Left renal pelvis (tissue), 4 donors: ENCODE data around the gene BRD7. TPM values are rescaled to one million over a fixed set of nuclear protein-coding genes. Genes with fewer than 3 reads are reported as not detected.
A peak's percentile ranks its signal among the peaks of the same experiment; 100 is the strongest.

Experiments
- DNase-seq, 4 donors: peaks; one replicate each; pipeline ENCODE4 v3.0.0-alpha.2; 2013; ENCODE audit warnings: low read depth in 4 of 4, low spot score in 3 of 4
- polyA plus RNA-seq, 4 donors: library from polyadenylated mRNA; unstranded; fragments of 120-200 nt; gene quantifications; one replicate each; pipeline ENCODE4 v1.2.1, GENCODE V29; 2013; ENCODE audit not compliant: insufficient read length in 4 of 4

The BRD7 gene
- polyA plus RNA-seq, 4 donors = 82.4 to 138 (median 117) TPM

DNA sequence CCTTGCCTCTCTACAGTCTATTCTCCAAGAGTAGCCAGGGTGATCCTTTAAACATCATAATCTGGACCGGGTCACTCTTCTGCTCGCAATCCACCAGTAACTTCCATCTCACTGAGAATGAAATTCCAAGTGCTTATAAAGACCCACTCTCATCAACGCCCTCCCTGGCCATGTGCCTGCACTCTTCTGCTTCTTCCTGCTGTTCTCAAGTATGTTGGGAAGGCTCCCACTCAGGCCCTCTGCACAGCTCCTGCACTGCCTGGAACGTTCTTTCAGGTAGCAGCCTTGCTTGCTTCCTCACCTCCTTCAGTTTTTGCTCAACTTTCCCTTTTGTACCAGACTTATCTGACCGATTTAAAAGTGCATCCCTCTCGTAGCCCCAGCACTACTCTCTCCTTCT is 44.4 kb downstream of the BRD7 start:
- DNase-seq = no peak

DNA sequence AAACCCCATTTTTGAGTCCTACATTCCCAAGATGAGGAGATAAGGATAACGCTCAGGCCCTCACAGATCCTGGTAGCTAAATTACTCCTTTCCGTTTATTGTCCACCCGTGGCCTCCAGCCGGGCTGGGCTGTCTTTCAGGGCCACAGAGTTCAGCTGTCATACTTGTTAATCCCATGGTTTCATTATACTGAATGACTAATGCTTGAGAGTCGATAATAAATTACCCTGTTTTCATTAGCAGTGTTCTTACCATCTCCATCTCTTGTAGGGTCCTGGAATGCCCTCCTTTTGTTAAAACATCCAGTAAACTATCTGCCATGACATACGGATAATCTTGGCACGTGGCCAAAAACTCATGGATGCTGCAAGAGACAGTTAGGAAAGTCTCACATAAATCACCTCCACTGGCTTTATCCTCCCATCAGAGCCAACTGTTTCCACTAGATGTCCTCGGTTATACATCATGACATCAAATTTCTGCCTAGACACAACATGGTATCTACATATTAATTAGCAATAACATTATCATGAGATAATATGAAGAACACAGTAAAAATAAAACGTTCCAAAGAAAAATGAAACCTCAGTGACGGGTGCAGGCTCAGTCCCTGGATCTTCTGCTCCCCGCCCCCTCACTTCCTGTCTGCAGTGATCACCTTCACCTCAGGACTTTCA is 45.3 kb downstream of the BRD7 start:
- no peak for DNase-seq

DNA sequence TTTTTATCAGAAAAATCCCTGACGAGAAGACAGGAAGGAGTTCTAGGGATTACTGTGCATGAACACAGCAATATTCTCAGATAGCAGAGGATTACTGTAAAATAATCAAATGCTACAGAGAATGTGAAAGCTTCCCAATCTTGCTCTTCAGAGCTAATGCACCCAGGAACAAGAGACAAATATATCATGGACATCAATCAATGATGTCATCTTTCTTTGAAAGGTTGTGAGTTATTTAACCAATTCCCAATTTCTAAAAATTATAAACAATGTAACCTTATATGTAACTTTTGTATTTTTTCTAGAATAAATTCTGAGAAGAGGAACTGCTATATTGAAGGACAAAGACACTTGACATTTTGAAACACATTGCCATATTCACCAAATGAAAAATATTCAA is 46.5 kb downstream of the BRD7 start:
- no peak for DNase-seq

- no peak for DNase-seq
Observed at GRCh38 chr16:50320310-50320709, 48.5 kb downstream of the BRD7 start.

GRCh38 chr16:50318796-50319578 is 49.8 kb downstream of the BRD7 start:
- no peak for DNase-seq

DNA sequence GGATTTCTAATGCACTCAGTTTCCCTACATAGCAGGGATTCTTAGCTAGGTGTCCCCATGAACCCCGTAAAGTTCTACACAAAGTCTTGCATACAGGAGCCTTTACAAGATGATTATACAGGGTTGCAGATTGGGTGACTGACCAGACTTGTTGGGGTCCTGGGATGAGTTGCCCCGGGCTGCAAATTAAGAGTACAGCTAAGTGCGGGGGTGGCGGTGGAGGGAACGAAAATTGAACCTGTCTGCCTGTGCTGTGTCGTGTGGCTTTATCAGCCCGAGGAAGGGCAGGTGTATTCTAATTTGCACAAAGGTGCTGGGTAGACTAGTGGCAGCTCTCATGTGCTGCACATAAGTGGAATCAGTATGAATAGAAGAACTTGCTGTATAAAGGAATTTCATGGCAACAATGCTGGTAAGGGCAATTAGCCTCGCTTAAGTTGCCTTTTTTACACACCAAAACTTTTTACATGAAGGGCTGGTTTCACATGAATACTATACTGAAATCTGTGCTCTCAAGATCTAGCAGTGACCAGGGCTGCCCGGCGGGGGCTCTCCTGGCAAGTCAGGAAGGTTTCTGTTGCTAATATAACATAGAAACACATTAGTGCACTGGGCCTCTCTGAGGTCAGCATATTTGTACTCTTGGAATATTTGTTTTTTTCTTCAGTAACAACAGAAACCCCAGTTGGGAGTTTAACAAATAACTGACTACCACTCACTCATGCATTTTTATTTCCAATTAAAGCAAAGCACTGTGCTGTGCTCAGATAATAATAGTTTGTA is 51.7 kb downstream of the BRD7 start:
- no peak for DNase-seq

- no peak for DNase-seq
Observed at GRCh38 chr16:50316102-50316847, 52.5 kb downstream of the BRD7 start.

DNA sequence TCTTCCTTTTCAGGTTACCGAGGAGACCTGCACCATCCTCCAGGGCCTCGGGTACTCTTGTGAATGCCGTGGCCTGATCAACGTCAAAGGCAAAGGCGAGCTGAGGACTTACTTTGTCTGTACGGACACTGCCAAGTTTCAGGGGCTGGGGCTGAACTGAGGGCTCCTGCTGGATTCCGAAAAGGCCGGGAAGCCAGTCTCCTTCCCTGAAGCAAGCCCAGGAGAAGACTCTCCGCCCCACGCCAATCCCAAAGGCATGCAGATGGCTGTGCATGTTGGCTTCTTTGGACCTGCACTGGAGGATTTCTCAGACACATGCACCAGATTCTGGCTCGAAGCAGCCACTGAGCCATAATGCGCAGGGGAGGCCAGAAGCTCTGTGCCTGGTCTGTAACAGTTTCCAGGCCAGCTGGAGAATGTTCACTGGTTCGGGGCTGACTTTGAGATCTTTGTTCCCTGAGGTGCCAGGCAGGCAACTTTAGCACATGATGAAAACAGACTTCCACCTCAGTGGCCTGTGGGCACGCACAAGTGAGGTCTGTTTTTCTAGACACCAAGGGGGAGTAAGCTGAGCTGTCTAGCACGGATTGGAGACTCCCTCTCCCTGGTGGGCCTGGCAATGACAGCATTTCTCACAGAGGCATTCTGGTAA is 53.3 kb downstream of the BRD7 start:
- DNase-seq = peak in 1 of 4 donors; percentile 19

- DNase-seq = no peak
Observed at GRCh38 chr16:50314665-50315064, 54.1 kb downstream of the BRD7 start.

- no peak for DNase-seq
Observed at GRCh38 chr16:50313596-50314478, 55.0 kb downstream of the BRD7 start.

- DNase-seq = no peak
Observed at GRCh38 chr16:50311891-50312501, 56.8 kb downstream of the BRD7 start.

DNA sequence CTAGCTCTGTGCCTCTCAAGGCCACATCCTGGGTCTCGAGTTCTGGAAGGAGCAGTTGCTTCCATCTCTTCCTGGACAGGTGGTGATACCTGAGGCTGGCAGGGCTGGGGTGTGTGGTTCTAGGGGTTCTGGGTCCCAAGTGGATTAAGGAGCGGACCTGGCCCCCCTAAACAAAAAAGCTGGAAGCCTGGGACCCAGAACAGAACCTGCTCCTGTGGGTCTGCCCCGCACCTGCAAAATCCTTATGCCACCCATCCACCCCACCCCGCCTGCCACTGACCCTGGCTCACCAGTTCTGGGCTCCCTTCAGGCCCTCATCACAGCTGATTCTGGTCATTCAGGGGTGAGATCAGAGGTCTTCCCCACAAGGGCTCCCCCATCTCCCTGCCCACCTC is 57.7 kb downstream of the BRD7 start:
- DNase-seq = no peak

DNA sequence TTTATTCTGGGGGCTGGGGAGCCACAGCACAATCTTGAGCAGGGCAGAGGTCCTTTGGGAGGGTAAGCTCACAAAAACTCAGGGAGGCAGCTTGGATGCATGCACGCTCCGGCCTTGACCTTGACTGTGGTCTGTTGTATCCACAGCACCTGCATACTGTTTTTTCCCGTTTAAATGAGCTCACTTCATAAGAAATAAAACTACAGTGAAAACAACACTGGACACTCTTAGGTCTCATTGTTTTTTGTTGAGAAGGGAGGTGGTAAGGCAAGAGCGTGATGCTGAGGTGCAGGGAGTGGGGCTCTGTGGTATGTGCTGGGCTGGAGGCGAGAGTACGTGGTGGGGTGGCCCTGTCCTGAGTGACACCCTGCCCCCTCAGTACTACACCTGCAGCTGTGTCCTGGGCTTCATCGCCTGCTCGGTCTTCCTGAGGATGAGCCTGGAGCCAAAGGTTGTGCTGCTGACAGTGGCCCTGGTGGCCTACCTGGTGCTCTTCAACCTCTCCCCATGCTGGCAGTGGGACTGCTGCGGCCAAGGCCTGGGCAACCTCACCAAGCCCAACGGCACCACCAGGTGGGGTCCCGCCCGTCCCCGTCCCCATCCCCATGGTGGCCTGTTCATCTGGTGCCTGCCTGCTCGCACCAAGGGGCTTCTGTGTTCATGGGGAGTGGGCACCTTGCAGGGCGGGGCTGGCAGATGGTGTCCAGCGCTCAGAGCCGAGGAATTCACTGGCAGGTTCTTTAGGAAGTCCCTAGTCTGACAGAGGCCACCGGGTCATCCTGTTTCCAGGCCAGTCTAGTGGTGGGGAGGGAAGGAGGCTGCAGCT is 58.3 kb downstream of the BRD7 start:
- no peak for DNase-seq

GRCh38 chr16:50309527-50310307 is 59.1 kb downstream of the BRD7 start:
- DNase-seq = no peak

DNA sequence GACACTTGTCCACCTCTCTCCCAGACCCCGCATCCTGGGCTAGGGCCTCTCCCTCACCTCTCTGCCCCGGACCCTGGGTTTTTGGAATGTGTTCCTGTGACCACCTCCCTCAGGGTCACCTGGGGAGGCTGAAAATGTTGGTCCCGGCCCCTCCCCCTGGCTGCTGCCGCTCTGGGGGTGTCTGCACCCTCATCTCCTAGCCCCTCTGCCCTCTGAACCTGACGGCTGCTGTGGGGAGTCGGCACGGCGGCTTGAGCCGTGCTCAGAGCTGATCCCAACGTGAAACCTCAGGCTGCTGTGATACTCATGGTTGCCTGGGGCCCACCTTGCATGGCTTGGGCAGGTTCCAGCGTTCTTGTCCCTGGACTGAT is 59.6 kb downstream of the BRD7 start:
- DNase-seq = no peak

- DNase-seq = no peak
Observed at GRCh38 chr16:50308237-50308965, 60.4 kb downstream of the BRD7 start.

- no peak for DNase-seq
Observed at GRCh38 chr16:50306287-50306686, 62.5 kb downstream of the BRD7 start.
